Natural killer cell treated with Interleukin-12 subunit alpha and Interleukin-12 subunit beta and Interleukin-15 and Interleukin-18, amount 100 ng/mL, for 72 hours (primary cell): ENCODE results near the gene MRTFA. TPM values are rescaled to one million over a fixed set of nuclear protein-coding genes. Genes with fewer than 3 reads are reported as not detected.

Experiments
- ATAC-seq, 2 donors: fragments of 150-1000 bp; cut with Tn5 transposase in 1 of 2; sonication (Bioruptor Pico), chemical (Tn5 transposase) in 1 of 2; 2 replicates each; pipeline ENCODE4 v1.10.0; 2021
- DNase-seq: peaks from one replicate; pipeline ENCODE4 v3.0.0; 2022; ENCODE audit warnings: low spot score
- H3K27ac Mint-ChIP-seq, 2 donors: 1 replicate in 1 of 2; 2 replicates in 1 of 2; pipeline ENCODE4 v1.8.0; 2022; ENCODE audit warnings: mixed read lengths in 2 of 2, mild to moderate bottlenecking in 1 of 2, moderate library complexity in 1 of 2
- H3K27me3 Mint-ChIP-seq, 2 donors: 1 replicate in 1 of 2; 2 replicates in 1 of 2; pipeline ENCODE4 v1.8.0; 2022; ENCODE audit warnings: mixed read lengths in 2 of 2
- H3K36me3 Mint-ChIP-seq: one replicate; pipeline ENCODE4 v1.8.0; 2022; ENCODE audit warnings: mixed read lengths
- H3K4me1 Mint-ChIP-seq, 2 donors: 1 replicate in 1 of 2; 2 replicates in 1 of 2; pipeline ENCODE4 v1.8.0; 2022; ENCODE audit warnings: low read depth in 2 of 2, mixed read lengths in 2 of 2, mild to moderate bottlenecking in 1 of 2
- H3K4me3 Mint-ChIP-seq: one replicate; pipeline ENCODE4 v1.8.0; 2022; ENCODE audit warnings: mixed read lengths
- H3K9me3 Mint-ChIP-seq: 2 replicates; pipeline ENCODE4 v1.8.0; 2022; ENCODE audit warnings: mixed read lengths
- total RNA-seq, 2 donors: library from RNA; stranded (reverse); gene quantifications; one replicate each; pipeline ENCODE4 v1.2.3, GENCODE V29; 2022

The MRTFA gene
- total RNA-seq, 2 donors from 2014 or later, result 53.4 to 86.9 TPM

DNA sequence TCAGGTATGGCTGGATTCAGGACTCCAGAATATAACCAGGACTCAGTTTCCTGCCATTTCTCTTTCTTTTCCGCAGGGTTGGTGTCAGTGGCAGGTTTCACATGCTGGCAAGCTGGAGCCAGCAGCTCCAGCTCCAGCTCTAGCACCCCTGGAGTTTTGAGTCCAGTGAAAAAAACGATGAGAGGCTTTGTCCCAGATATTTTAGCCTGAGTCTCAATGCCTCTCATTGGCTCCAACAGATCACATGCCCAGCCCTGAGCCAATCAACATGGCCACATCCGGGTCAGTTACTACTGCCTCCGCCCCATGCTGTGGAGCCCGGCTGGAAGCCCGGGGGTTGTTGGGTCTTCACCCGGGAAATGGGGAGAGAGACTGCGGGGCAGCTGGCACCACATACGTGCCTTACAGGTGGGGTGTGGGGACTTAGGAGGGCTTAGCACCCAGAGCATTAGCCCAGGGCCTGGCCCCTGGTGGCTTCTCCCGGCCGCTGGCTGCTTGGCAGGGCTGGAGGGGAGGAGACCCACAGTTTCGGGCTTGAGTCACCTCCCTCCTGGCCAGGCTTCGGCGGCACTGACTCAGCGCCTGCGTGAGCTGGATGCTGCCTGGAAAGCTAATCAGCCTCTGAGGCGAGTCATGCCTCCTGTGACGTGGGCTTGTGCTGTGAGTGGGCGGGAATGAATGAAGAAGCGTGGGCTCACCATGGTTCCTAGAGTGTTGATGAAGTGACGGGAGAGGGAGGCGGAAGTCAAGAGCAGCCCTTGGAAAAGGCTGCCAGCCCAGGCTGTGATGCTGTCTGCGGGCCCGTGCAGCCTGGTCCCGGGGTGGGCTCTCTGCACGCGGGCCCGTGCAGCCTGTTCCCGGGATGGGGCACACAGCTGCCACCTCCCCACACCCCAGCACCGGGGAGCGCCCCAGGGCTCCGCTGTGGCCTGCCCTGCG, 15.3 kb upstream of the MRTFA start:
- peak; percentile 80 for DNase-seq
- H3K9me3 Mint-ChIP-seq, result no peaks in the 10 kb centered on the region
- peak; percentile 90 to 98 for ATAC-seq
- peaks cover 4 to 17% of the 10 kb centered on the region in 2 donors for H3K4me1 Mint-ChIP-seq
- peak overlapping the region; percentile 86 to 91 for H3K27ac Mint-ChIP-seq
- no peaks in the 10 kb centered on the region for H3K36me3 Mint-ChIP-seq
- H3K4me3 Mint-ChIP-seq, result peak overlapping the region; percentile 66
- H3K27me3 Mint-ChIP-seq, result peaks cover 0 to 2% of the 10 kb centered on the region in 2 donors

DNA sequence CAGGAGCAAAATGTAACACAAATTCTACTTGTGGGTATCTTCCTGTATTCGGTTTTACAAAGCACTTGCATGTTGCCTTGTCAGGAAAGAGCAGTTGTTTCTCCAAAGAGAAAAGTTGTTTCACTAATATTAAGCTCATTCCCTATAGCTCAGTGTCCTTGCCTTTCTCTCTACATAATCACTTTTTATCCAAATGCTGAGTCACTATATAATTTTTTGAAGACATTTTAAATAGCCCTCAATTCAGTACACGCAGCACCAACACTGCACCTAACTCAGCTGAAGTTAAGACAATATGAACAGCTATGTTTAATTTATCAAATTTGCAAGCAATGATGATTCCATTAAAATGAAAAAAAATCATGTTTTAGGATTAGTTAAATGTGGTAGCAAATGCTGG, 14.5 kb upstream of the MRTFA start:
- Mint-ChIP-seq H3K27ac (peak overlapping the region; percentile 86 to 91), H3K9me3 (no peaks in the 10 kb centered on the region), H3K4me3 (peak overlapping the region; percentile 66), H3K27me3 (peaks cover 0 to 2% of the 10 kb centered on the region in 2 donors), H3K36me3 (no peaks in the 10 kb centered on the region), H3K4me1 (peaks cover 4 to 17% of the 10 kb centered on the region in 2 donors)
- ATAC-seq (no peak), DNase-seq (no peak)

DNA sequence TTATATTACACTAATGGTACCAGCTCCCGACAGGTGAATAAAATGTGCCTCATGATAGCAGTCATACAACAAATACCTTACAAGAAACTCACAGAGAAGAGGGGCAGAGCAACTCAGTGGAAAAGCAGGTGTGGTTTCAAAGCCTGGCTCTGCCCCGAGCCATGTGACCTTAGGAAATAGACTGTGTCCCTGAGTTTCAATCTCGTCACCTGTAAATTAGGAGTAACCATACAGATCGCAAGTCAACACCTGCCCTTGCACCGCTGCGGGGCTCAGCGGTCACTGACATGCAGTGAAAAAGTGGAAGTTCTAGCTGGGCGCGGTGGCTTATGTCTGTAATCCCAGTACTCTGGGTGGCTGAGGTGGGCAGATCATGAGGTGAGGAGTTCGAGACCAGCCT, 11.9 kb upstream of the MRTFA start:
- no peak overlapping the region for H3K4me3 Mint-ChIP-seq
- peaks cover 4 to 11% of the 10 kb centered on the region in 2 donors for H3K4me1 Mint-ChIP-seq
- H3K9me3 Mint-ChIP-seq, result no peaks in the 10 kb centered on the region
- DNase-seq (no peak), ATAC-seq (no peak)
- H3K36me3 Mint-ChIP-seq, result no peaks in the 10 kb centered on the region
- H3K27me3 Mint-ChIP-seq, result peaks cover 0 to 2% of the 10 kb centered on the region in 2 donors
- no peak overlapping the region for H3K27ac Mint-ChIP-seq

DNA sequence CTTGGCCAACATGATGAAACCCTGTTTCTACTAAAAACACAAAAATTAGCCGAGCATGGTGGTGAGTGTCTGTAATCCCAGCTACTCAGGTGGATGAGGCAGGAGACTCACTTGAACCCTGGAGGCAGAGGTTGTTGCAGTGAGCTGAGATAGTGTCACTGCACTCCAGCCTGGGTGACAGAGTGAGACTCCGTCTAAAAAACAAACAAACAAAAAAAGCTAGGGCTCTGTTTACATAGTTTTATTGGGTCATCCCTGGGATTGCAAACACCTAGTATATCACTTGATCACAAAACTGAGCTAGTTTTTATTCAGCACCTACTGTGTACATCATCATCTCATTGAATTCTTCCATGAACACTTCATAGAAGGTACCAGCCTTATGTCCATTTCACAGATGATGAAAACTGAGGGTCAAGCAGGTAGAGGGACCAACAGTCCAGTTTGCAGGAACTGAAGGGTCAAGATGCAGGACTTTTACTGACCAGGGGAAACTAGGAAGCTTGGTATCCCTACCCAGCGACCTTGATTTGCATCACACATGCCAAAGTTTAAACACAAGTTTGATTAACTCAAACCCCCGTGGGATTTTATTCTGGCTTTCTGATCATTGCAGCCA, 9.2 kb upstream of the MRTFA start:
- ATAC-seq (no peak), DNase-seq (no peak)
- Mint-ChIP-seq H3K36me3 (no peaks in the 10 kb centered on the region), H3K27ac (no peak overlapping the region), H3K4me1 (no peaks in the 10 kb centered on the region), H3K4me3 (no peak overlapping the region), H3K27me3 (no peaks in the 10 kb centered on the region), H3K9me3 (no peaks in the 10 kb centered on the region)

DNA sequence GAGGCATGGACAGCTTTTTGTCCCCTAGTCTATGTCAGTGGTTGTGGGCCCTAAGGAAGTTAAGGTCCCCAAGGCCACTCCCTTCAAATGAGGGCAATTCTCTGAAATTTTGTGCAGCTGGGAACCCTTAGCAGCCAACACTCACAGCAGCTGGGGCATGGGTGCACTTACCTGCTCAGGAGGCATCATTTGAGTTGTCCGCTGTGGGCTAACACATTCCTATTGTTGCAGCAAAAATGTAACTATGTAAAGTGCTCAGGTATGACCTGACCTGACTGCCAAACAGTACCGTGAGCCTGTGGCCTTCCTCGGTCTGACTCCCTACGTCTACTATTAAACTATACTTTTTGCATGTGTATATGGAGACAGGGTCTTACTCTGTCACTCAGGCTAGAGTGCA, 5.8 kb upstream of the MRTFA start:
- Mint-ChIP-seq H3K9me3 (no peaks in the 10 kb centered on the region), H3K4me3 (no peak overlapping the region), H3K4me1 (peaks cover 5 to 6% of the 10 kb centered on the region in 2 donors), H3K36me3 (no peaks in the 10 kb centered on the region), H3K27ac (no peak overlapping the region), H3K27me3 (no peaks in the 10 kb centered on the region)
- DNase-seq, result no peak
- no peak for ATAC-seq

DNA sequence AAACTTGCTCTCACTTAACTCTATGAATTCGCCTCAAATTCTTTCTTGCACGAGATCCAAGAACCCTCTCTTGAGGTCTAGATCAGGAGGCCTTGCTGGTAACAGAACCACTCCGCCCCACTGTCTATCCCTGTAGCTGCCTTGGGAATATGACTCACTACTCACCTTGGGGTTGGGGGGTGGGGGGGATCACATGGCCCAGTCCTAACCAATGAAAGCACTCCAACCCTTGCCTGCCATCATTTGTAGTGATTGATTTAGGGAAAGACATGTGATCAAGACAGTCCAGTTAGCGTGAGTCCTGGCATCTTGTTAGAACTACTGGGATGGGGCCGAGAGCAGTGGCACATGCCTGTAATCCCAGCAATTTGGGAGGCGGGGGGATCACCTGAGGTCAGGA, 4.8 kb upstream of the MRTFA start:
- Mint-ChIP-seq H3K36me3 (no peaks in the 10 kb centered on the region), H3K4me3 (no peak overlapping the region), H3K27me3 (no peaks in the 10 kb centered on the region), H3K27ac (no peak overlapping the region), H3K9me3 (no peaks in the 10 kb centered on the region), H3K4me1 (peaks cover 7 to 12% of the 10 kb centered on the region in 2 donors)
- DNase-seq (no peak), ATAC-seq (no peak)

DNA sequence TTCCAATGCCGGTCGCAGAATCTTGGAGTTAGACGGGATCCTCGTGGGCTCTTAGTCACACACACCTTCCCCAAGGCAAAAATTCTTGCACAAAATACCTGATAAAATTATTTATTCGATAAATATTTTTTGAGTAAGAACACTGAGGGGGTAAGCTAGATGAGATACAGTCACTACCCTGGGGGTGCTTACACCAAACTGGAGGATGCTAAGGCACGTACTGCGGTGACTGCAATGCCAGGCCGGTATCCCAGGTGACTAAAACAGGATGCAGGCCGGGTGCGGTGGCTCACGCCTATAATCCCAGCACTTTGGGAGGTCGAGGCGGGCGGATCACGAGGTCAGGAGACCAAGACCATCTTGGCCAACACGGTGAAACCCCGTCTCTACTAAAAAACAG, 1.7 kb upstream of the MRTFA start:
- DNase-seq, result no peak
- Mint-ChIP-seq H3K4me1 (peaks cover 21 to 22% of the 10 kb centered on the region in 2 donors), H3K4me3 (no peak overlapping the region), H3K27me3 (no peaks in the 10 kb centered on the region), H3K9me3 (no peaks in the 10 kb centered on the region), H3K27ac (no peak overlapping the region), H3K36me3 (no peaks in the 10 kb centered on the region)
- ATAC-seq, result no peak

DNA sequence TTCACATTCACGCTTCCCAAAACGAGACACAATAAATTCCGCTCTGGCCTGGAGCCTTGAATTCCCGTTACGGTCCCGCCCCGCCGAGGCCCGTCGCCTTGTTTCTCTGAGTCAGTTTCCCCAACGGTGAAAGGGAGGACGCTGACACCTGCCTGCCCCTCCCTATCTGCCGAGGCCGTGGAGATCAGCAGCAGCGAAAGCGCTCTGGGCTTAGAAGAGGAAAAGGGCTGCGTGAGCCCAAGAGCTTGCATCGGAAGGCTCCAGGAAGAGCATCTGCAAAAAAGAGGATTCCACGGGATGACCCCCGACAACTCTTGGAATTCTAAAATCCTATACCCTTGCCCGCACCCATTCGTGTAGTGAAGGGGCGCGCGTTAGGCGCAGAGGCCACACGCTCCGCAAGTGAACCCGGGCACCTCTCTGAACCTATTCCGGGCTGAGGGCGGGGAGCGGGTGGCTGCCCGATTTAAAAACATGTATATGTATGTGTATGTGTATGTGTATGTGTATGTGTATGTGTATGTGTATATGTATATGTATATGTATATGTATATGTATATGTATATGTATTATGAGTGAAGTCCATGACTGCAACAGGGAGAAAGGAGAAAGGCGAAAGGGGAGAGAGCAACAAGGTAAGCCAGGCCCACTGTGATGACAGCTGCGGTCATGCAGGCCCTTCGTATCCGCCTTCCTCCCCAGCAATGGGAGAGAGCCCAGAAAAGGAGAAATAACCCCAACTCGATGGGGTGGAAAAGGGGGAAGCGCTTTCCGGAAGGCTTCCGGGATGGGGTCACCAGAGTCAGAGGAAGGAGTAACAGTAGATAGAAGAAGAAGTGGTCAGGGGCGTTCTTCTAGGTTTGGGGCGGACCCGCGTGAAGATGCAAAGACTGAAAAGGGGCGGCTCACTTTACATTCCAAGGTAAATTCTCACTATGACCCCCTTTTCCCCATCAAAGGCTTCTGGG, 948 bp upstream of the MRTFA start:
- peaks cover 21 to 24% of the 10 kb centered on the region in 2 donors for H3K4me1 Mint-ChIP-seq

DNA sequence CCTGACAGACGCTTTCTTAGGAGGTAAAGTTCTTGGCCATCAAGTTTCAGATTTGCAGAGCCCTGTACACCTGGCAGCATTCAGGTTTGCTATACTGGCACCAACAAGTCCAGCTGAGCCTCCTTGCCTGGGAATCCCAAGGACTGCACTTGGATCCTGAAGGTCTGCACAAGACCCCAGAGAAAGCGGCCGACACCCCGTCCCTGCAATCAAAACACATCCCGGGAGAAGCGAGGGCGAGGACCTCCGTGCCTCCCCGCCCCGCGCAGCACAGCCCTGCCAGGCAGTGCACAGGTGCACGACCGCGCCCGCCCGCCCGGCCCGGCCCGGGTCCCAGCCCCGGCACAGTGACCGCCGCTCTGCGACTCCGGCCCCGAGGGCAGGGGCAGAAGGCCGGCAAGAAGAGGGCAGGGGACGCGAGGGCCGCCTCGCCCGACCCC, 559 bp downstream of the MRTFA start:
- peak overlapping the region; percentile 53 for H3K27ac Mint-ChIP-seq
- DNase-seq (no peak), ATAC-seq (peak in 1 of 2 donors; percentile 11)
- no peaks in the 10 kb centered on the region for H3K27me3 Mint-ChIP-seq
- H3K4me1 Mint-ChIP-seq, result peaks cover 27 to 36% of the 10 kb centered on the region in 2 donors
- H3K9me3 Mint-ChIP-seq, result no peaks in the 10 kb centered on the region
- peak overlapping the region; percentile 89 for H3K4me3 Mint-ChIP-seq
- H3K36me3 Mint-ChIP-seq, result no peaks in the 10 kb centered on the region

More for the DNA sequence above, 948 bp upstream of the MRTFA start:
- no peaks in the 10 kb centered on the region for H3K9me3 Mint-ChIP-seq
- H3K27ac Mint-ChIP-seq, result peak overlapping the region; percentile 86 to 92
- no peak for DNase-seq
- H3K36me3 Mint-ChIP-seq, result no peaks in the 10 kb centered on the region
- ATAC-seq, result no peak
- peak overlapping the region; percentile 94 for H3K4me3 Mint-ChIP-seq
- H3K27me3 Mint-ChIP-seq, result no peaks in the 10 kb centered on the region

DNA sequence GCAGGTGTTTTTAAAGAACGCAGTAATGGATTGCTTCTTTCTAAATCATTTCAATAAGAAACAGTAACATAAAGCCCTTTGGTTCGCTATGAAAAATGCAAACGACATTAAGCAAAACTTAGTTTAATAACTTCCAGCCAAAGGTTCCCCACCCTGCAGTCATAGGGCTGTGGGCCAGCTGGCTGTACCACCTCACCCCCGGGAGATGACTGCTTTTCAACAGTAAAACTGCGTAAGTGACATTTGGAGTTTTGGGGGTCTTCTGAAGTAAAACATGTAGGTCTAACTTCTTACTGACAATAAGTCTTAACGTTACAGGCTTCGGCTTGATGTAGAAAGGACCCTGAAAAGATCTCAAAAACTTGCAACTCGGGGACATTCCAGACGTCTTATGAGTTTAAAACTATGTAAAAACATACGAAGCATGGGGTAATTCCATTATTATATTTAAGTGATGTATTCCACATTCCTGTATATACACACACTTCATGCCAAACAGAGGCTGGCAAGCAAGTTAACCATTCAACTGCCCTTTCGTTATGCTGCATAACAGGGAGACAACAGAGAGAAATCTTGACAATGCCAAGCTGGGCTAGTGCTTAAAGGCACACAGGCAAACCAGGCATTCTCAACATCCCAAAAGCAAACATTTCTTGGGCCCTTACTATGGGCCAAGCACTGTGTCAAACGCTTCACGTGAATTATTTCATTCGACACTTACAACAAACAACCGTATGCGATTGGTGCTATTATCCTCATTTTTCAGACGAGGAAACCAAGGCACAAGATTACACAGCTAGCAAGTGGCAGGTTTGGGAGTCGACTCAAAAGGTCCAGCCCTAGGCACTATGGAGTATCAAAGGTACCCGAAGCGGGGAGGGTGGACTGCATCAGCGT, 1.2 kb downstream of the MRTFA start:
- no peaks in the 10 kb centered on the region for H3K9me3 Mint-ChIP-seq
- H3K4me3 Mint-ChIP-seq, result peak overlapping the region; percentile 89
- no peaks in the 10 kb centered on the region for H3K27me3 Mint-ChIP-seq
- peak overlapping the region; percentile 53 for H3K27ac Mint-ChIP-seq
- peaks cover 27 to 36% of the 10 kb centered on the region in 2 donors for H3K4me1 Mint-ChIP-seq
- DNase-seq (no peak), ATAC-seq (no peak)
- no peaks in the 10 kb centered on the region for H3K36me3 Mint-ChIP-seq

DNA sequence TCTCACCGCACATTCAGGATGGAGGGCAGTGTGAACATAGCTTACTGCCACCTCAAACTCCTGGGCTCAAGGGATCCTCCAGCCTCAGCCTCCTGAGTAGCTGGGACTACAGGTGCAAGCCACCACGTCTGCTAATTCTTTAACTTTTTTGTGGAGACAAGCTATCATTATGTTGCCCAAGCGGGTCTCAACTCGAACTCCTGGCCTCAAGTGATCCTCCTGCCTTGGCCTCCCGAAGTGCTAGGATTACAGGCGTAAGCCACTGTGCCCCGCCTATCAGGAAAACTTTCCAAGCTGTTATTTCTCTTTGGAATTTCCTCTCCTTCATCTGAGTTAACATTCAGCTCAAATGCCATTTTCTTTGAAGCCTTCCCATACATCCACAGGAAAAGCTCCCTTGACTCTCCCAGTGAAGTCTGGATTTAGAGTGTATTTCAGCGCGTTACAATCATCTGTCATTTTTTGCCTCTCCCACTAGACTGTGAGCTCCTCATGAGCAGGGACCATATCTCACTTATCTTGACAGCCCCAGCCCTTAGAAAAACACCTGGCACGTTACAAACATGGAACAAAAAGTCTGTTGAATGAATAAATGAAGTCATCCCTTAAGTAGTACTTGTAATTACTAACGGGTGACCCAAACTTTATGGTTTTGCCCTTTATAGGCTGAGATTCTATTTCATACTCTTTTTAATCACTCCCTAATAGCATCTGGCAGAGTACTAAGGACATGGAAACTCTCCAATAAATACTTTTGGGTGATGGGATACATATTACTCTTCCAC, 2.2 kb downstream of the MRTFA start:
- H3K27me3 Mint-ChIP-seq, result no peaks in the 10 kb centered on the region
- no peak for ATAC-seq
- H3K36me3 Mint-ChIP-seq, result no peaks in the 10 kb centered on the region
- no peaks in the 10 kb centered on the region for H3K9me3 Mint-ChIP-seq
- H3K4me3 Mint-ChIP-seq, result peak overlapping the region; percentile 29
- H3K27ac Mint-ChIP-seq, result no peak overlapping the region
- no peak for DNase-seq
- H3K4me1 Mint-ChIP-seq, result peaks cover 27 to 36% of the 10 kb centered on the region in 2 donors

DNA sequence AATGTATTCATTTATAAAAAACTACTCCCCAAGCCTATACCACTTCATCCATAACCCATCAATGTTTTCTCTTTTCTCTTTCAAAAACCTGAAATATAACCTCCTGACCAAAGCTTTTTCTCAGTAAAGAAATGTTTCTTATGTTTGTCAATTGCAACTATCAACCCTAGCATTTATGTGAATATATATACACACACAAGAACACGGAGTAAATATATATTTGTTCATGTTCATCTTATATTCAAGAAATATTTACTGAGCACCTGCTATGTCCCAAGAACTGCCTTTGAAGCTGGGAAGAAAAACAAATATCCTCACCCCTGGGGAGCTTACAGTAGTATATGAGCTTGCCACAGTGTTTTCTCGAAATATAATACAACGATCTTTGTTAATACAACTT, 3.5 kb downstream of the MRTFA start:
- Mint-ChIP-seq H3K9me3 (no peaks in the 10 kb centered on the region), H3K27me3 (no peaks in the 10 kb centered on the region), H3K36me3 (no peaks in the 10 kb centered on the region), H3K4me3 (no peak overlapping the region), H3K27ac (no peak overlapping the region), H3K4me1 (peaks cover 35 to 43% of the 10 kb centered on the region in 2 donors)
- DNase-seq (no peak), ATAC-seq (no peak)
